HG03175 (cell line): Measurements from ENCODE around the gene TECRL.

Source experiments
- ATAC-seq: cut with Tn5 transposase; IDR thresholded peaks from one replicate; pipeline ENCODE4 v1.9.1; 2021; ENCODE audit warnings: mild to moderate bottlenecking, moderate library complexity; ENCODE audit not compliant: unreplicated experiment

TECRL gene

GRCh38 chr4:64409300-64409699 is at the start of gene TECRL:
TECRL (minus strand) TSS chr4:64409450; CDS start chr4:64409351, 99 bp downstream.
- no peak for ATAC-seq

GRCh38 chr4:64432674-64433073 is 23.4 kb upstream of the TECRL start:
- no peak for ATAC-seq

GRCh38 chr4:64430933-64431332 is 21.7 kb upstream of the TECRL start:
- no peak for ATAC-seq

- ATAC-seq = no peak
Observed at GRCh38 chr4:64417974-64418373, 8.7 kb upstream of the TECRL start.

- ATAC-seq = no peak
Observed at GRCh38 chr4:64407000-64407399, 2.2 kb downstream of the TECRL start.

GRCh38 chr4:64405761-64406160 is 3.5 kb downstream of the TECRL start:
- no peak for ATAC-seq

GRCh38 chr4:64402684-64403083 is 6.6 kb downstream of the TECRL start:
- no peak for ATAC-seq

- ATAC-seq = no peak
Observed at GRCh38 chr4:64399313-64400109, 9.7 kb downstream of the TECRL start.

GRCh38 chr4:64394469-64394868 is 14.8 kb downstream of the TECRL start:
- no peak for ATAC-seq

GRCh38 chr4:64388252-64388651 is 21.0 kb downstream of the TECRL start:
- no peak for ATAC-seq

- no peak for ATAC-seq
Observed at GRCh38 chr4:64385220-64385619, 24.0 kb downstream of the TECRL start.

GRCh38 chr4:64384237-64385203 is 24.7 kb downstream of the TECRL start:
- no peak for ATAC-seq

- ATAC-seq = no peak
Observed at GRCh38 chr4:64368741-64369140, 40.5 kb downstream of the TECRL start.

- no peak for ATAC-seq
Observed at GRCh38 chr4:64361399-64361740, 47.9 kb downstream of the TECRL start.

- no peak for ATAC-seq
Observed at GRCh38 chr4:64360664-64361398, 48.4 kb downstream of the TECRL start.

- ATAC-seq = no peak
Observed at GRCh38 chr4:64359489-64359888, 49.8 kb downstream of the TECRL start.

GRCh38 chr4:64353904-64354303 is 55.3 kb downstream of the TECRL start:
- ATAC-seq = no peak

GRCh38 chr4:64341711-64342110 is 67.5 kb downstream of the TECRL start:
- no peak for ATAC-seq

GRCh38 chr4:64340218-64341110 is 68.8 kb downstream of the TECRL start:
- ATAC-seq = no peak

- ATAC-seq = no peak
Observed at GRCh38 chr4:64334964-64335363, 74.3 kb downstream of the TECRL start.
